ENCODE data around the gene C12orf57. TPM values are rescaled to one million over a fixed set of nuclear protein-coding genes. Genes with fewer than 3 reads are reported as not detected.

The C12orf57 gene
- total and polyA plus RNA-seq, 8 donors, result 155 to 621 (median 430) TPM

DNA sequence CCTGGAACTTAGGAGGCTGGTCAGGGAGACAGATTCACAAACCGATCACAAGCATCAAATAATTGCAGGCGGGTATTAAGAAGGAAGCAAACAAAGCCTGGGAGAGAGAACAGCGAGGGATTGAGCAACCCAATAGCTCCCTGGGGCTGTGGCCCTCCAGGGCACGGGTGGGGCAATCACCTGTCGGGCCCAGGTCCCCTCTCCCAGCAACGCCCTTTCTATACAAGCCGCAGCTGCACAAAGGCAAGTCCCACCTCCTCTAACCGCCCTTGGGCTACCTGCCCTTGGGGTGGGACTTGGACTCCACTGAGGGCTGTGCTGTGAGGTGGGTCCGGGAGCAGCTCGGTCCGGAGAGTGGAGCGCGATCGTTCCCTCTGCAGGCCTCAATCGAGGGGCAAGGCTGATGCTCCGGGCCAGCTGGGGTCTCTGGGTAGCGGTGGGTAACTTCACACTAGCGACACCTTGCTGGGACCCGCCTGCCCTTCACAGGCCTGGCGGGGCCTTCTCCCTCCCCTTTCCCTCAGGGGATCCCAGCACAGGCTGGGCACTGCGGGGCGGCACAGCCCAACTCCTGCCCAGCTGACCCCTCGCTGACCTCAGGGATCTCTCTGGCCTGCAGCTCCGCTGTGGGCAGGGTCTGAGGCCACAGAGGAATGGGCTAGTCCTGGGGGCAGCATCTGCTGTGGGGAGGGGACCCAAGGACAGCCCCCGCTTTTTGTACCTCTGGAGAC is 18.6 kb downstream of the C12orf57 start:
- no peaks in the 10 kb centered on the region for H3K9me3 ChIP-seq
- peak; percentile 86 to 91 for DNase-seq
- H3K36me3 ChIP-seq, result peaks cover 23 to 41% (median 36%) of the 10 kb centered on the region in 4 donors
- peaks cover 65 to 89% (median 66%) of the 10 kb centered on the region in 4 donors for H3K4me1 ChIP-seq
- intact Hi-C loops (cut with DNase I; ENCODE audit: low total_unique reads), result no loop called here
- no peaks in the 10 kb centered on the region for H3K27me3 ChIP-seq
- 22 to 53% (median 29%) methylated on average over 19 to 25 of the region's 25 CpGs for WGBS, 5 donors
- H3K4me3 ChIP-seq, result peak overlapping the region; percentile 47 to 68 (median 58)
- peak overlapping the region; percentile 93 to 97 (median 96) for H3K27ac ChIP-seq
- TF ChIP-seq POLR2AphosphoS5 (IDR thresholded peaks at IDR 0.05) (peak in 2 of 3 donors; percentile 94 to 95), POLR2A (IDR thresholded peaks at IDR 0.05) (peak in 1 of 4 donors; percentile 79), EP300 (IDR thresholded peaks at IDR 0.05) (no peak)

DNA sequence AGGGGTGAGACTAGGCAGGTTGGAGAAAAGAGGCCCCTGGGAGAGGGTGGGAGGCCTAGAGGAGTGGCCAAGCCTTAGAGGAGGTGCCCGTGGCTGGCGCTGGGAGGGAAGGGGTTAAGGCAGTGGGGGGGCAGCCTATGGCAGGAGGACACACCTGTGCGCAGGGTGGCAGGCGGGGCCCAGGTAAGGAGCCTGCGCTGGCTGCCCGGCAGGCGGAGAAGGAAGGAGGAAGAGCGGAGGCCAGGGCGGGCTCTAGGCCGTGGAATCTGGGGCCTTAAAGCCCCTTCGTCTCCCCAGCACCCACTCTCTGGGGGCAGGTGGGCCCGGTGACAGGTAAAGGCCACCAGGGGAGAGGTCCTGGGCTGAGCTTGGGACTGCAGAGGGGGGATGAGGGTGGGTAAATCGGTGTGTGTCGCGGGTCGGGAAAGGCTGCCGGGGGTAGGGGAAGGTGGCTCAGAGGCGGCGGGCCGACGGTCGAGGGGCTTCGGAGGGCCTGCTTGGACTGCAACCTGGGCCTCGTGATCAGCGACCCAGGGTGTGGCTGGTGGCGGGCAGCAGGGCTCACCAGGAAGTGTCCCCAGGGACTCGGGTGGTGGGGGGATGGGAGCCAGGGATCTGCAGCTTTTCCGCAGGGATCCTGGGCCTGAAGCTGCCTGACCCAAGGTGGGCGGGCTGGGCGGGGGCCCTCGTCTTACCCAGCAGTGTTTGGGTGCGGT is 19.4 kb downstream of the C12orf57 start:
- Histone ChIP-seq H3K9me3 (no peaks in the 10 kb centered on the region), H3K4me3 (peak overlapping the region; percentile 47 to 68 (median 58)), H3K4me1 (peaks cover 64 to 89% (median 70%) of the 10 kb centered on the region in 4 donors), H3K27ac (peak overlapping the region; percentile 93 to 97 (median 96)), H3K27me3 (no peaks in the 10 kb centered on the region), H3K36me3 (peaks cover 30 to 42% (median 38%) of the 10 kb centered on the region in 4 donors)
- peak; percentile 95 to 97 for DNase-seq
- 27 to 50% (median 33%) methylated on average over 24 to 32 of the region's 32 CpGs for WGBS, 5 donors
- peak in 3 of 4 donors; percentile 52 to 99 (median 93) for TF ChIP-seq POLR2A (IDR thresholded peaks at IDR 0.05)
- TF ChIP-seq EP300 (IDR thresholded peaks at IDR 0.05), result no peak
- TF ChIP-seq POLR2AphosphoS5 (IDR thresholded peaks at IDR 0.05), result peak in 2 of 3 donors; percentile 94 to 97
- TF ChIP-seq, protein P1, sequence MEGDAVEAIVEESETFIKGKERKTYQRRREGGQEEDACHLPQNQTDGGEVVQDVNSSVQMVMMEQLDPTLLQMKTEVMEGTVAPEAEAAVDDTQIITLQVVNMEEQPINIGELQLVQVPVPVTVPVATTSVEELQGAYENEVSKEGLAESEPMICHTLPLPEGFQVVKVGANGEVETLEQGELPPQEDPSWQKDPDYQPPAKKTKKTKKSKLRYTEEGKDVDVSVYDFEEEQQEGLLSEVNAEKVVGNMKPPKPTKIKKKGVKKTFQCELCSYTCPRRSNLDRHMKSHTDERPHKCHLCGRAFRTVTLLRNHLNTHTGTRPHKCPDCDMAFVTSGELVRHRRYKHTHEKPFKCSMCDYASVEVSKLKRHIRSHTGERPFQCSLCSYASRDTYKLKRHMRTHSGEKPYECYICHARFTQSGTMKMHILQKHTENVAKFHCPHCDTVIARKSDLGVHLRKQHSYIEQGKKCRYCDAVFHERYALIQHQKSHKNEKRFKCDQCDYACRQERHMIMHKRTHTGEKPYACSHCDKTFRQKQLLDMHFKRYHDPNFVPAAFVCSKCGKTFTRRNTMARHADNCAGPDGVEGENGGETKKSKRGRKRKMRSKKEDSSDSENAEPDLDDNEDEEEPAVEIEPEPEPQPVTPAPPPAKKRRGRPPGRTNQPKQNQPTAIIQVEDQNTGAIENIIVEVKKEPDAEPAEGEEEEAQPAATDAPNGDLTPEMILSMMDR (IDR thresholded peaks at IDR 0.05), result peak in 3 of 7 experiments; percentile 12 to 39 (median 25)
- intact Hi-C loops (cut with DNase I; ENCODE audit: low total_unique reads), result no loop called here

DNA sequence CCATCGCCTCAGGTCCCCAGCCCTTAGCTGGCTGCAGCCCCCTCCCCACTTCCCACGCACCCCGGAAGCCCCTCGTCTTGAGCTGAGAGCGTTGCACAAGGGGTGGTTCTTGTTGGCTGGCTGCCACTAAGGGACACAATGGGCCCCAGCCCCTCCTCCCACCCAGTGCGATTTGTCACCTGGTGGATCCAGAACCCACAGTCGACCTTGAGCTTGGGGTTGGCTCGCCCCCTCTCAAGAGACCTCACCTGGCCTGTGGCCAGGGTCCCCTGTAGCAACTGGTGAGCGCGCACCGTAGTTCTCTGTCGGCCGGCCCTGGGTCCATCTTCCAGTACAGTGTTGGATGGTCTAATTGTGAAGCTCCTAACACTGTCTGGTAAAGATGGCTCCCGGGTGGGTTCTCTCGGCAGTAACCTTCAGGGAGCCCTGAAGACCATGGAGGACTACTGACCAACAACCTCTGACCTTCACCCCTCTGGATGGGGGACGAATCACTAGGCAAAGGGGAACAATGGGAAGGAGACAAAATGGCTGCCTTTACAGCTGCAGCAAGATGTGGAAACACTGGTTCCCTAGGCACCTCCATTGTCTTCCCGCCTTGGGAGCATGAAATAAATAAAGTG is 20.1 kb downstream of the C12orf57 start:
- Histone ChIP-seq H3K27ac (peak overlapping the region; percentile 93 to 97 (median 96)), H3K27me3 (no peaks in the 10 kb centered on the region), H3K9me3 (no peaks in the 10 kb centered on the region), H3K4me3 (peak overlapping the region; percentile 47 to 68 (median 58)), H3K36me3 (peaks cover 37 to 49% (median 43%) of the 10 kb centered on the region in 4 donors), H3K4me1 (peaks cover 66 to 89% (median 77%) of the 10 kb centered on the region in 4 donors)
- intact Hi-C loops (cut with DNase I; ENCODE audit: low total_unique reads), result no loop called here
- peak in 1 of 2 donors; percentile 76 for DNase-seq
- WGBS, 5 donors, result 24 to 44% (median 33%) methylated on average over 11 to 17 of the region's 17 CpGs
- TF ChIP-seq, protein P1 (IDR thresholded peaks at IDR 0.05), result no peak
- no peak for TF ChIP-seq POLR2A (IDR thresholded peaks at IDR 0.05)
- TF ChIP-seq POLR2AphosphoS5 (IDR thresholded peaks at IDR 0.05), result no peak
- no peak for TF ChIP-seq EP300 (IDR thresholded peaks at IDR 0.05)

- H3K36me3 ChIP-seq, result peaks cover 38 to 50% (median 45%) of the 10 kb centered on the region in 4 donors
- 30 to 51% (median 31%) methylated on average over 5 to 8 of the region's 8 CpGs for WGBS, 5 donors
- peak overlapping the region; percentile 93 to 97 (median 96) for H3K27ac ChIP-seq
- H3K4me3 ChIP-seq, result peak overlapping the region; percentile 47 to 68 (median 58)
- intact Hi-C loops (cut with DNase I; ENCODE audit: low total_unique reads), result no loop called here
- H3K27me3 ChIP-seq, result no peaks in the 10 kb centered on the region
- no peak for TF ChIP-seq POLR2A (IDR thresholded peaks at IDR 0.05)
- DNase-seq, result no peak
- no peaks in the 10 kb centered on the region for H3K9me3 ChIP-seq
- peaks cover 71 to 90% (median 83%) of the 10 kb centered on the region in 4 donors for H3K4me1 ChIP-seq
Measured at GRCh38 chr12:6964605-6965025, 20.8 kb downstream of the C12orf57 start.
